Frontal cortex (tissue), 4 donors: Measurements from ENCODE around the gene ACVRL1. TPM values are rescaled to one million over a fixed set of nuclear protein-coding genes. Genes with fewer than 3 reads are reported as not detected.

Experiments
- DNase-seq, 2 donors: peaks; one replicate each; pipeline ENCODE4 v3.0.0; 2012; ENCODE audit warnings: low spot score in 2 of 2
- FAIRE-seq: peaks from 2 replicates; lab custom pipeline; 2012; peaks lifted over from hg19 to GRCh38; lab: Jason Lieb, UNC
- total RNA-seq: library from RNA; depleted of rRNA; stranded (reverse); fragments of >200 nt; gene quantifications from one replicate; pipeline ENCODE4 v1.2.3, GENCODE V29; 2014
- donor health status: control.
- donor health status: control.
- donor health status: control.

Gene ACVRL1
- 9.4 TPM for total RNA-seq

DNA sequence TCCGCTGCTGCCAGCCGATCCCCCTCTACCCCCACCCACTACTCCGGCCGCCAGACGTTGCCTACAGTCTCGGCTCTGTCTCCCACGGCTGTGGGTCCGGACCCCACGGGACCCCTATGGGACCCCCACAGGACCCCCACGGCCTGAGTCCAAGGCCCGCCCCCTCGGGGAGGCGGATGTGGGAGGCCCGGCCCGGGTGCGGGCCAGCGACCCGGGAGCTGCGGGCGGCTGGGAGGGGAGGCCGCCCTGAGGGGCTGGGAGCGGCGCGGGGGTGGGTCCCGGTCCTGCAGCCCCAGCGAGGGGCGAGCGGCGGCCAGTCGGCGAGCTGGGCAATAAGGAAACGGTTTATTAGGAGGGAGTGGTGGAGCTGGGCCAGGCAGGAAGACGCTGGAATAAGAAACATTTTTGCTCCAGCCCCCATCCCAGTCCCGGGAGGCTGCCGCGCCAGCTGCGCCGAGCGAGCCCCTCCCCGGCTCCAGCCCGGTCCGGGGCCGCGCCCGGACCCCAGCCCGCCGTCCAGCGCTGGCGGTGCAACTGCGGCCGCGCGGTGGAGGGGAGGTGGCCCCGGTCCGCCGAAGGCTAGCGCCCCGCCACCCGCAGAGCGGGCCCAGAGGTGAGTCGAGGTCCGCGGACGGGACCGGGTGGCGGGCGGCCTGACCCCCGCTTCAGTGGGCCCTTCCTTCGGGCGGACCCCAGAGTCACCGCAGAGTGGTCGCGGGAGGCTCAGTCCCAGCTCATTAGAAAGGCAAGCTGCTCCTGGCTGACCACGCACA, at the start of gene ACVRL1:
TSS of gene ACVRL1 (plus strand) at position 422 of the 773 bp plus-strand sequence. CDS start 4,971 bp downstream, outside the sequence.
- DNase-seq (no peak), FAIRE-seq (no peak)

DNA sequence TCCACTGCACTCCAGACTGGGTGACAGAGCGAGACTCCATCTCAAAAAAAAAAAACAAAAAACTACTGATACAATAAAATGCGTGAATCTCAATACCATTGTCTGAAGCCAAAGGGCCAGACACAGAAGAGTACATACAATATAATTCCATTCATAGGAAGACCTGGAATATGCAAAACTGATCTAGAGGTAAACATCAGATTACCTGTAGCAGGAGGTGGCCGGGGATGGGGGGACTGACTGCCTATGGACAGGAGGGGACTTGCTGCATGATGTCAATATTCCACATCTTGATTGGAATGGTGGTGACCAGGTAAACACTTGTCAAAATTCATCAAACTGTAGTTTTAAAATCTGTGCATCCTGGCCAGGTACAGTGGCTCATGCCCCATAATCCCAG, 46.3 kb upstream of the ACVRL1 start:
- DNase-seq (no peak), FAIRE-seq (no peak)

DNA sequence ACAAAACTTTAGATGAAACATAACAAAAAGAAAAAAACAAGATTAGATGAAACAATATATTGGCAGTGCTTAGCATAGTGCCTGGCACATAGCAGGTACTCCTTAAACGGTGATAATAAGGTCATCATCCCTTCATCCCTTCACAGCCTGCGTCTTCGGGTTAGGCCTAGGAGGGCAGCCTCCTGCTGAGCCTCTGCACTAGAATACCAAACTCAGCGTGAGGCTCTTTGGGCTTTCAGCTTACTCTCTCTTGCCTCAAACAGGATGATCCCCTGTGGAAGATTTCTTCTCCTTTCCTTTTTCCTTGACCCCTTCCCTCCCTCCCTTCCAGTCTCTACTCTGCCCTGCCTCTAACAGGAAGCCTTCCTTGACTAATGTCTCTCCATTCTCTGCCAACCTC, 44.4 kb upstream of the ACVRL1 start:
- DNase-seq, result no peak
- FAIRE-seq, result no peak

DNA sequence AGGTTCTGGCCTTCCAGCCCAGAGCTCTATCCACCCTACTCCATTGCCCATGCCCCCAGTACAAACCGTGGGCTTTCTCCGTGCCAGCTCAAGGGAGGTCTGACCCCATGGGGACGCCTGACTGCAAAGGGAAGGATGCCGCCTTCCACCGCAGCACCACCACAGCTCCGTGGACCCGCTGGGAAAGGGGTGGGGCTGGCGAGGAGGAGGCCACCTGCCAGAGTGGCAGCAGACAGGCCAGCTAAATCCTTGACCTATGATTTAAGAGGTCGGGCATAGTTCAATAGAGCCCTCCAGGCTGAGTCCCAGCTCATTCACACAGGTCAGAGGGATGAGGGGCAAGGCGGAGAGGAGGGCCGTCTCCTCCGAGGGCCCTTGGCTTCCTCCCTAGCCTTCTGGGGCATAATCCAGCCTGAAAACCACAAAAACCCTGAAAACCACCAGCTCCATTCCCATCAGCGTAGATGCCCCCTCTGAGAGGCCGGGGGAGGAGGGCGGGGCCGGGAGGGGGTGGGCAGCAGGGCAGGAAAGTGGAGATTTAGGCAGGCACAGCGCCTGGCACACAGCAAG, 43.9 kb upstream of the ACVRL1 start:
- FAIRE-seq, result no peak
- DNase-seq, result no peak

DNA sequence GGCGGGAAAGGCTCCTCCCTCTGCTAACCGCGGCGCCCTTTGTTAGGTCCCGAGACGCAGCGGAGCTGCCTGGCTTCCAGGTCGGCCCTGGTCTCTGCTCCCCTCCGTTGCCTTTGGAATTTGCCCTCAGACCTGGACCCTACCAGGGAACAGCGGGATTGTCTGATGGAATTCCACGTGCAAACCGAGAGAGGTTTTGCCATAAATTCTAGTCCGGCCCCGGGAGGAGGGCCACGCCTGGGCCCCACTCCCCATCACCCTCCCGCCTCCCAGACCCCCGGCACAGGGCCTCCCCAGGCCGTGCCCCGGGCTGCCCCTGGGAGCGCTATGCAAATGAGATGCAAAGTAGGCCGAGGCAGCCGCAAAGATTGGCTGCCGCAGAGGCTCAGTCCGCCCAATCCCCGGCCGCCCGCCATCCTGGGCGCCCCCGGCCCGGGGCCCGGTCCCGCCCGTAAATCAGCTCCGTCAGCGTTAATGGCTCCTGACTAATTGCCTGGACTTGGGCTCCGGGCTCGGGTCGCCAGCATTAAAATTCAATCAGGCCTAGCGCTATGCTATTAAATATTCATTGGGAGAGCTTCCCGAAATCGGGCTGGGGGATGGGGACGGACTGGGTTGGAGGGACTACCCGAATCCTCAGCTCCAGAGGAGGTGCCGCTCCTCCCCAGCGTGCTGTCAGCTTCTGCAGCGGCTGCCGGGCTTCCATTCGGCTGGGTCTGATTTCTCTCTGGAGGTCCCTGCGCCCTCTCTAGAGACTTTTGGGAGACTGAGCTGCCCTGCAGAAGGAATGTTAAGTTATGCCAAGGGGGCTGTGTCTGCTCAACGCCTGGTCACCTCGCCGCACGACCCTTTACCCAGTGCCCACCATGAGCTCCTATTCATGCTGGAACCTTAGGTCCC, 43.1 kb upstream of the ACVRL1 start:
- no peak for FAIRE-seq

DNA sequence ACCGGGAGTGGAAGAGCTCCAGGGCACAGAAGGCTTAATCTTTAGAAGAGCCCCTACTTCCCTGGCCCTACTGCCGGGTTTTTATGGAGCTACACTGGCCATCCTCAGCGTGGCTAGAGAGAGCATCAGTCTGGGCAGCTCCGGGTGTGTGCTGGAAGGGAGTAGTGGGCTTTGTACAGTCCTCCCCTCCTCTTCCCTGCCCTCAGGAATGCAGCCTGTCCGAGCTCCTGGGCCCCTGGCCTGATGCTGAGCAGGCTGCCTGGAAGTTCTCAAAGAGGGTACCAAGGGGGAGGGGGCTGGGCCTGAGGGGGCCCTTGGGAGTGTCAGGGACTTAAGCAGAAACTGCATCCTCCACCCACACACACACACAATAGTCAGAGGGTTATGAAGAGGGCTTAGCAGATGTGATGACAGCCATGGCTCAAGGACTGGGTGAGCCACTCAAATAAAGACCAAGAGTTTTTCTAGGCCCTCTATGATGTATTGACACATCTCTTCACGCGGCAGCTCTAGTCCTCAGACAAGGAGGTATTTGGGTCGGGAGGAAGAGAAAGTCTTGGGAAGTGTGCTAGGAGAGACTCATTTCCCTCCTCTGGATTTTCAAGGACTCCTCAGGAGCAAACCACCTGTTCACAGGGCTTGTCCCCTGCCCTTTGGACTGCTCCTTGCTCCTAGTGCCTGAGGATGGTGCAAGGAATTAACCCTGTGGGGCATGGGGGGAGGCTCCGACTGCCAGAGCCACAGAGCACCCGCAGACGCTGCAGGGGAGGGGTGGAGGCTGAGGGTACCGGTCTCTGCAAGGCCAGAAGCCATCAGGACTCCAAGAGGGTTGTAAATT, 42.3 kb upstream of the ACVRL1 start:
- FAIRE-seq (no peak), DNase-seq (no peak)

More for the DNA sequence above, 43.1 kb upstream of the ACVRL1 start:
- no peak for DNase-seq

DNA sequence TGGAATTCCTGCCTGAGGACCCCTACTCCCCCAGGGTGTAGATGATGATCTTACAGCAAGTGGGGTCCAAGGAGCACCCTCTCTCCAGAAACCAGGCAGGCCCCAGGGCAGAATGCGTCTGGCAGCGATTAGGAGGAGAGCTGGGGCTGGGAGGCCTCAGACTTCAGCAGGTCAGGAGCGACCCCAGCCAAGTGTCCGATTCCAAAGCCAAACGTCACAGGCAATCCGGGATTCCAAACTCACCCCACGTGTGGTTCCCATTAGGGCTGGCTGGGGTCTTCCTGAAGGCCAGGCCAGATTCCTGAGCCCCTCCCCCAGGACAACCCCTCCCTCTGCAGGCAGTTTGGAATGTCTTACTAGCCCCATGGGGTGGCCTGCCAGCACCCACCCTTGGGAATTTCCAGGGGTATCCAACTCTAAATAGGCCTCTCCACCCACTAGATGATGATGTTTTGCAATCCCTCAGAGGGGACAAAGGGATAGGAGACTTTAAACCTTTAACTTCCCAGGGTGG, 41.5 kb upstream of the ACVRL1 start:
- DNase-seq, result no peak
- FAIRE-seq, result no peak

DNA sequence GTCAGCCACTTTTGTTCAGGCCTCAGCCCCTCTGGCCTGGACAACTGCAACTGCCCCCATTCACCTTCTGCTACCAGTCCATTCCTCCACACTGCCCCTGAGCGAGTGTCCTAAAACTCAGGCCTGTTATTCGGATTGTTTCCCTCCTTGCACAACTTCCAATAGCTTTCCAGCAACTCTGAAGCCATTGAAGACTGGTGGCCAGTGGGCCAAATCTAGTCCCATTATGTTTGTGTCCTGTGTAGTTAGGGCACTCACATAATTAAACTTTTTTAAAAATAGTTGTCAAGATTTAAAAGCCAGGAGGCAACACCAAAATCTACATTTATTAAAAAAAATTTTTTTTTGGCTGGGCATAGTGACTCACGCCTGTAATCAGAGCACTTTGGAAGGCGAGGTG, 41.0 kb upstream of the ACVRL1 start:
- FAIRE-seq (no peak), DNase-seq (no peak)

DNA sequence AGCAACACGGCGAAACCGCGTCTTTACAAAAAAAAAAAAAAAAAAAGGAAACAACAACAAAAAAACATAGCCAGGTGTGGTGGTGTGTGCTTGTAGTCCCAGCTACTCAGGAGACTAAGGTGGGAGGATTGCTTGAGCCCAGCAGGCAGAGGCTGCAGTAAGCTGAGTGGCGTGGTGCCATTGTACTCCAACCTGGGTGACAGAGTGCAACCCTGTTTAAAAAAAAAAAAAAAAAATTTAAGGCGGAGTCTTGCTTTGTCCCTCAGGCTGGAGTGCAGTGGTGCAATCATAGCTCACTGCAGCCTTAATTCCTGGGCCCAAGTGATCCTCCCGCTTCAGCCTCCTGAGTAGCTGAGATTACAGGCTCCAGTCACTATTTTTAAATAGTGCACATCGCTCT, 40.5 kb upstream of the ACVRL1 start:
- no peak for FAIRE-seq
- no peak for DNase-seq

DNA sequence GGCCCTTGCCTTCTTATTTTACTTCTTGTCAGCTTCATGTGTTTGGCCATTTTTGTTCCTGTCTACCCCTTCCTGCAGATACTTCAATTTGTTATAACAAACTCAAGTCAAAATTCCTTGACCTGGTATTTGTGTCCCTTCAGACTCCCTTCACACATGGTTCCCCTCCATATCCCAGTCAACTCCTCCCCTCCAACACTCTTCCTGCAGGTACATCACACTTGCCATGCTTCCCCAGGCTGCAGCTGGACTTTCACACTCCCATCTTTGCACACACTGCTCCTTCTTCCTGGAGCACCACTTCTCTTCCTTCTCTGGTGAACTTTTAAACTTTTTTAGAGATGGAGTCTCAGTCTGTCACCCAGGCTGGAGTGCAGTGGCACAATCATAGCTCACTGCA, 39.9 kb upstream of the ACVRL1 start:
- no peak for FAIRE-seq

DNA sequence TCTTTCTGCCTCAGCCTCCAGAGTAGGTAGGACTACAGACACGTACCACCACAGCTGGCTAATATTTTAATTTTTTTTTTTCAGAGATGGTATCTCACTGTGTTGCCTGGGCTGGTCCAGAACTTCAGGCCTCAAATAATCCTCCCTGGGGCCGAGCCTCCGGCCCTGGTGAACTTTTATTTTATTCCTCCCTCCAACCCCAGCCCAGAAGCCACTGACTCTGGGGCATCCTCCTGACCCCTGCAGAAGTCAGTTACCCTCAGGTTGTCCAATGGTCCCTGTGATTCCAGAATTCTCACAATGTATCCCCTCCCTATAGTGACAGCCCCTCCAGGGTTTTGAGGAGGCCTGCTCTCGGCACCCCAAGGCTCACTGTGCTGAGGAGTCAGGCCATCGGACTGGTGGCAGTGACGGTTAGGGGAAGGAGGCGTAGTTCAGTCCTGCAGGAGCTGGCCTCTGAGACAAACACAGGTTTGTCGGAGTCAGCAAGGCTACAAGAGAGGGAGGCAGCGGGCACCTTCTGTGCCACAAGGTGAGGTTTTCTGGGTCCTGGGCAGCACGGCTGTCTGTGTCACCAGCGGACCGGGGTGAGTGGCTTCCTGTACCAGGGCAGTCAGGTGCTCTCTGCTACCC, 39.4 kb upstream of the ACVRL1 start:
- no peak for FAIRE-seq

More for the DNA sequence above, 39.9 kb upstream of the ACVRL1 start:
- no peak for DNase-seq

DNA sequence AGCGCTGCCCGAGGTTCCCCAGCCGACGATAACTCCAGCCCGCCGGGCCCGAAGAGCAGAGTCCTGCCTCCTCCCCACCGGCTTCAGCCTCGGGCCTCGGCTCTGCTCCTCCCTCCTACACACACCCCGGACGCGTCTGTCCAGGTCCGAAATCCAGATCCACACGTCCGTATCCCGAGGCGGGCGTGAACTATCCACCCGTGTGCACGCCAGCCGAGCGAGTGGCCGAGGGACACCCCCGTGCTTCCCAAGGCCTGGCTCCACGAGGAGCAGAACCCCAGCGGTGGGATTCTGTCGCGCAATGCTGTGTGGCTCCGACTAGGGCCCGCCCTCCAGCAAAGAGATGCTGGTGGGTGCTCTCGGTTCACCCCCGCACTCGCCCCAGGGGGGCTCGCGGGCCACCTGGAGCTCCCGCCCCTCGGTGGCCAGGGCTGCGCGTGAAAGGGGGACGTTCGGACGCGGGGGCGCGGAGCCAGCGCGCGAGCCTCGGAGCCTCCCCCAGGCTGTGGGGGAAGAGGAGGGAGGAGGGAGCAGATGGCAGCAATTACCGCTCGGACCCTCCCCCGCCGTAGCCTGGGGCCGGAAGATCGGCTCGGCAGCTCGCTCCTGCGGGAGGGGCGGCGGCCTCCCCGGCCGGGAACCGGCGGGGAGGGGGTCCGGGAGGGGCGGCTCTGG, 38.3 kb upstream of the ACVRL1 start:
- DNase-seq, result peak in 1 of 2 donors; percentile 30
- FAIRE-seq, result no peak

More for the DNA sequence above, 39.4 kb upstream of the ACVRL1 start:
- DNase-seq, result no peak

DNA sequence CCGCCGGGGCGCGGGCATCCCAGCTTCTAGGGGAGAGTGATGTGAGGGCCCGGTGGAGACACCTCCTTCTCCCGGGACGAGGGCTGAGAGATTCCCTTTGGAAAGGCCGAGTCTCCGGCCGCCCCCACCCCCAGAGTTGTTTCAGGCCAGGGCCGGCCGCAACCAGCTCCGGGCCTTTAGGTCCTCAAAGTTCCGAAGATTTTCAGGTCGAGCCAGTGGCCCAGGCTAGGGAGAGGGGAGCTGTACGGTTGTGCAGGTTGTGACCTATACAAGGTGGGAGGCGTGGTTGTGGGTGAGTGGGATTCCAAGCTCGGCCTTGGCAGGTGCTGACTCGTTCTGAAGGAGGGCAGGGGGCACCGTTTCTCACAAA, 37.8 kb upstream of the ACVRL1 start:
- FAIRE-seq, result no peak

DNA sequence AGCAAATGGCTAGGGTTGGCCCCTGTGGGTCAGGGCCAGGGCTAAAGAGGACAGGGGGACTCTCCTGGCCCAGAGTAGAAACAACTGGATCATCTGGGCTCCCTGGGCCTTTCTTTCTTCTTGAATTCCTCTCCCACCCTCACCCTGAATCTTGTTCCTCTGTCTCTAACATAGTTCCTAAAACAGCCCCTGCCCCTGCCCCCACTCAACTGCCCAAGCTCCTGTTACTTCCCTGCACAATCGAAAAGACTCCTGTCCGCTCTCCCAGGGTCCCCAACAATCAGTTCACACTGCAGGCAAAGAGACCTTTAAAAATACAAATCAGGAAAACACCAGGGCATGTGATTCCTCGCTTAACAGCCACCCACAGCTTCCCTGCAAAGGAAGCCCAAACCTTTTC, 37.4 kb upstream of the ACVRL1 start:
- no peak for DNase-seq
- FAIRE-seq, result no peak

More for the DNA sequence above, 37.8 kb upstream of the ACVRL1 start:
- no peak for DNase-seq

DNA sequence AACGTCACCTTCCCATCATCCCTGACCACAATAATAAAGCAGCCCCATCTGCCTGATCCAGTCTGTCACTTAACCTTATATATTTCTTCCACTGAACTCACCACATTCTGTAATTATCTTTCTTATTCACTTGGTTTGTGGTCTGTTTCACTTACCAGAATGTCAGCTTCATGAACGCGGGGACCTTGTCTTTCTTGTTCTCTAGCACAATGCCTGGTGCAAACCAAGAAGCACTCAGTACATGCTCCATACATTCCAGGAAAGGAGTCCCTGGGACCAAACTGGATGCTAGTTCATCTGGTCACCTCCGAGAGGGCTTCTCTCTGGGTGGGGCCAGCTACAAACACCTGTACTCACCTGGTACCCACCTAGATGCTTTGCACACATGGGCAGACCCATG, 36.8 kb upstream of the ACVRL1 start:
- DNase-seq, result no peak
- no peak for FAIRE-seq

DNA sequence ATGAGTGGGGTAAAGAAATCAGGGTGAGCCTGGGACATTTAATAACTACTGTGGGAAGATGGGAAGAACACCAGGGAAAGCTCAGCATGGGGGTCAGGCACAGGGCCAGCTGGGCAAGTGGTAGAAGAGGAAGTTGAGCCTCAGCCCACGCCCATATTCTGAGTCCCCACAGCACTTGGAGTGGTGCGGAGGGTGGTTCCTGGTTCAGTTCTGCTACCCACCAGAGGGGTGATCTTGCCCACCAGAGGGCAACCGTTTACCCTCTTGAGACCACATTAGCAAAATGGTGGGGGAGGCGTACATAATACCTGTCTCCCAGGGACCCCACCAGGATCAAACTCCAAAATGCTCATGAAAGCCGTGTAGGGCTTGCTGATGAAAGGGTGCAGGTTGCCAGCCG, 36.2 kb upstream of the ACVRL1 start:
- FAIRE-seq, result no peak
- DNase-seq, result no peak

DNA sequence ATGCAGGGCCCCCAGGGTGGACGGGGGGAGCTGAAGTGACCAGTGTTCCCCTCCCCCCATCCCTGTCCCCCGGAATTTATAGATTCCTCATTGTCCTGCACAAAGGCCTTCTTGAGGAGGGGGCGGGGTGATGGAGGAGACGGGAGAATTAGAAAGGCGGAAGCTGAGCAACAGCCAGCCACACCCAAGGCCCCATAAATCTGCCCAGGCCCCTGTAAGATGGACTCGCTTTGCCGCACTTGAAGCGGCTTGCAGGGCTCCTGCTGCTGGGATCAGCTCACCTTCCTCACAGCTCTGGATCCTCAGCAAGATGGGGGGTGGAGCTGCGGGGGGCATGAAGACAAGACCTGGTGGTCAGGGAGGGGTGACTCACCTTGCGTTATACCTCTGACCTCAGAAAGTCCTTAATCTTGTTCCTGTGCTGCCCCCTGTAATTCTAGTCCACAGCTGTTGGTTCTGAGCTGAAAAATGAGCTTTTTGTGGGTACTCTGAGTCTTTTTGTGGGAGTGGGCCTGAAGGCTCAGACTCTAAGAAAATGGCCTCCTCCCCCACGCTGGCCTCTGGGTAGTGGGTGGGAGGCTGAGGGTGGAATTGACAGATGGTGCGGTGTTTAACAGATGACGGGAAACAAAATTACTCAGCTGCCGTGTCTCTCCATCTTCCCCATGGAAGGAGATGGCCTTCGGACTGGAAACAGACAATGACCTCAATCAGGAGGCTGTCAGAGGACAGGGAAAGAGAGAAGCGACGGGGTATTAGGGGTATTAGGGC, 35.2 kb upstream of the ACVRL1 start:
- DNase-seq (no peak), FAIRE-seq (no peak)

DNA sequence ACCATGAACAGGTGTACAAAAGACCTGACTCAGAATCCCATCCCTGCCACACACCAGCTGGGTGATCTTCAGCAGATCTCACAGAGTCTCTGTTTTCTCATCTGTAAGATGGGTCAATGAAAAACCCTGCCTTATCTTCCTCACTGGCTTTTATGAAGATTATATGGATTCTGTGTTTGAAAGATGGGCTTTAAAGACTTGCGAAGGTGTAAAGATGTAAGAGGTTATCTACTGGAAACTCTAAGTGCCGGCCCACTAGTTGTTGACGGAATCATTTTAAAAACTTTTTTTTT, 34.7 kb upstream of the ACVRL1 start:
- FAIRE-seq, result no peak
- no peak for DNase-seq
